Progenitor cell of endocrine pancreas (in vitro differentiated cells): ENCODE measurements around the gene ADM2. TPM values are rescaled to one million over a fixed set of nuclear protein-coding genes. Genes with fewer than 3 reads are reported as not detected.

Experiments used
- DNase-seq: peaks from one replicate; pipeline ENCODE4 v3.0.0; 2021; ENCODE audit warnings: low spot score; ENCODE audit not compliant: unreplicated experiment
- H3K27ac Mint-ChIP-seq: 2 replicates; pipeline ENCODE4 v1.8.0; 2021; ENCODE audit warnings: mild to moderate bottlenecking, moderate library complexity, mixed read lengths
- H3K27me3 Mint-ChIP-seq: 2 replicates; pipeline ENCODE4 v1.8.0; 2021; ENCODE audit warnings: mixed read lengths
- H3K36me3 Mint-ChIP-seq: 2 replicates; pipeline ENCODE4 v1.8.0; 2022; ENCODE audit warnings: mixed read lengths; ENCODE audit not compliant: insufficient read depth
- H3K4me1 Mint-ChIP-seq: 2 replicates; pipeline ENCODE4 v1.8.0; 2021; ENCODE audit warnings: low read depth, mixed read lengths
- H3K4me3 Mint-ChIP-seq: 2 replicates; pipeline ENCODE4 v1.8.0; 2021; ENCODE audit warnings: low read depth, mild to moderate bottlenecking, moderate library complexity, mixed read lengths
- H3K9me3 Mint-ChIP-seq: 2 replicates; pipeline ENCODE4 v1.8.0; 2021; ENCODE audit warnings: low read depth, mixed read lengths
- total RNA-seq: library from RNA; stranded (reverse); gene quantifications from 2 replicates; pipeline ENCODE4 v1.2.1, GENCODE V29; 2021
- TF ChIP-seq, protein P1 (sequence below): fragments of 200-600 bp; sonication (generic); IDR thresholded peaks from one replicate; pipeline ENCODE4 v1.5.0; 2021; ENCODE audit warnings: antibody characterized with exemption, mild to moderate bottlenecking; ENCODE audit not compliant: unreplicated experiment

ADM2 gene
- total RNA-seq, 1 donor from 2014 or later = 2.9 TPM

DNA sequence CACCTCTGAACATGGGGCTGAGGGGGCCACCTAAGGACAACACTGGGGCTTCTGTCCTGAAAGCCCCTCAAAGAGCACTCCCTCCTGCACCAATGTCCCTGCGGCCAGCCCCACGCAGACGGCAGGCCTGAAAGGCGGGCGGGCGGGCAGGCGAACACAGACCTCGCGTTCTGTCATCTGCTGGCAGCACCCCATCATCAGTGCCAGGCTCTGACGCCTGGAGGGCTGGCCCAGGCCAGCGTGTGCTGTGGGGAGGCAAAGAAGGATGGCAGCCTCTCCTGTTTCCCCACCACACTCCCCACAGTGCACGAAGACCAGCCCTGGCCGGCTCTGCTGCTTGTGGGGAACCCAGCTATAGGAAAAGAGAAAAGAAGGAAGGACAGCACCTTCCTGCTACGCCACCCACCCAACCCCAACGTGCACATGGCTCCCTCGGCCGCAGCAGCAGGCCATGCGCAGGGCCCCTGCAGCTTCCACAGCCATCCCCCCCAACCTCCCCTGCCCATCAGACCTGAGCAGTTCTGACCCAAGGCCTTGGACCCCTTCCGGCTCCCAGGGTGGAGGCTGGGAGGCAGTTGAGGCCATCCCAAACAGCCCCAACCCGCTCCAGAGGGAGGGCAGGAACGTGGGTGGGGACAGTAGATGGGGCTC lies 10.0 kb upstream of the ADM2 start:
- DNase-seq = no peak
- H3K27ac Mint-ChIP-seq = no peak overlapping the region
- no peaks in the 10 kb centered on the region for H3K27me3 Mint-ChIP-seq
- no peak overlapping the region for H3K4me3 Mint-ChIP-seq
- peaks cover 22% of the 10 kb centered on the region for H3K4me1 Mint-ChIP-seq
- TF ChIP-seq, protein P1, sequence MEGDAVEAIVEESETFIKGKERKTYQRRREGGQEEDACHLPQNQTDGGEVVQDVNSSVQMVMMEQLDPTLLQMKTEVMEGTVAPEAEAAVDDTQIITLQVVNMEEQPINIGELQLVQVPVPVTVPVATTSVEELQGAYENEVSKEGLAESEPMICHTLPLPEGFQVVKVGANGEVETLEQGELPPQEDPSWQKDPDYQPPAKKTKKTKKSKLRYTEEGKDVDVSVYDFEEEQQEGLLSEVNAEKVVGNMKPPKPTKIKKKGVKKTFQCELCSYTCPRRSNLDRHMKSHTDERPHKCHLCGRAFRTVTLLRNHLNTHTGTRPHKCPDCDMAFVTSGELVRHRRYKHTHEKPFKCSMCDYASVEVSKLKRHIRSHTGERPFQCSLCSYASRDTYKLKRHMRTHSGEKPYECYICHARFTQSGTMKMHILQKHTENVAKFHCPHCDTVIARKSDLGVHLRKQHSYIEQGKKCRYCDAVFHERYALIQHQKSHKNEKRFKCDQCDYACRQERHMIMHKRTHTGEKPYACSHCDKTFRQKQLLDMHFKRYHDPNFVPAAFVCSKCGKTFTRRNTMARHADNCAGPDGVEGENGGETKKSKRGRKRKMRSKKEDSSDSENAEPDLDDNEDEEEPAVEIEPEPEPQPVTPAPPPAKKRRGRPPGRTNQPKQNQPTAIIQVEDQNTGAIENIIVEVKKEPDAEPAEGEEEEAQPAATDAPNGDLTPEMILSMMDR = no peak
- no peaks in the 10 kb centered on the region for H3K9me3 Mint-ChIP-seq
- H3K36me3 Mint-ChIP-seq = peaks cover 3% of the 10 kb centered on the region

DNA sequence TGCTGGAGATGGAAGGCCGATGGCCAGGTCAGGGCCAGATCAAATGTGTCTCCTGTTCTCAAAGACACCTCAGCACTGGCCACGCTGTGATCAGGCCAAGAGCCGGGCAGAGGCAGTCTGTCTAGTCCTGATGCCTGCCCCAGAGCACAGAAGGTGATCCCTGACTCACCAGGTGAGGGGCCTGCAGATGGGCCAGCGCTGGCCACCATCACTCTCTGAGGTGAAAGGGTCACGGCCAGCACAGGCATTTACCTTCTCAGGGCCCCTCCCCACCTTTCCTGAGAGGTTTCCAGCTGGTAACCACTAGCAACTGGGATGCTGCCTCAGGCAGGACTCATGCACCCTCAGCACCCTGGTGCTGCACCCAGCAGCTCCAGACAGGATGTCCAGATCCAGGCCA lies 9.4 kb upstream of the ADM2 start:
- no peak for DNase-seq
- Mint-ChIP-seq H3K27ac (no peak overlapping the region), H3K9me3 (no peaks in the 10 kb centered on the region), H3K4me1 (peaks cover 23% of the 10 kb centered on the region), H3K36me3 (peaks cover 1% of the 10 kb centered on the region), H3K4me3 (peak overlapping the region; percentile 50), H3K27me3 (peaks cover 1% of the 10 kb centered on the region)
- TF ChIP-seq, protein P1 = no peak

DNA sequence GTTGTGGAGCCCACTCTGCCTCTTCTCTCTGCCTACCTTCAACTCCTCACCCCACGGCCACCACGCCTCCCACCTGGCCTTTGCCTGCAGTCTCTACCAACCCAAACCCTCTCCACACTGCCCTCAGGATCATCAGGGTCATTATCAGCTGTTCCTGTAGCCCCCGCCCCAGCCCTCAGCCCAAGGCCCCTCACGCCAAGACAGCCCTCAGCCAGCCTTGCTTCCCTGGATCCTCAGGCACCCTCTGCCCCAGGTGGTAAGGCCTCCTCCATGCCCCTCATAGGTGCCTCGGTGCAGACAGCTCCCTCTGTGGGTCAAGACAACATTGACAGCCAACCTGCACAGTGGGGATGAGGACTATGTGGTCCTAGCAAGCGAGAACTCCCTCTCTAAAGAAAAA lies 8.3 kb upstream of the ADM2 start:
- Mint-ChIP-seq H3K36me3 (peaks cover 1% of the 10 kb centered on the region), H3K27me3 (peaks cover 6% of the 10 kb centered on the region), H3K27ac (peak overlapping the region; percentile 86), H3K9me3 (no peaks in the 10 kb centered on the region), H3K4me3 (peak overlapping the region; percentile 92), H3K4me1 (peaks cover 25% of the 10 kb centered on the region)
- TF ChIP-seq, protein P1 = peak; percentile 28
- no peak for DNase-seq

DNA sequence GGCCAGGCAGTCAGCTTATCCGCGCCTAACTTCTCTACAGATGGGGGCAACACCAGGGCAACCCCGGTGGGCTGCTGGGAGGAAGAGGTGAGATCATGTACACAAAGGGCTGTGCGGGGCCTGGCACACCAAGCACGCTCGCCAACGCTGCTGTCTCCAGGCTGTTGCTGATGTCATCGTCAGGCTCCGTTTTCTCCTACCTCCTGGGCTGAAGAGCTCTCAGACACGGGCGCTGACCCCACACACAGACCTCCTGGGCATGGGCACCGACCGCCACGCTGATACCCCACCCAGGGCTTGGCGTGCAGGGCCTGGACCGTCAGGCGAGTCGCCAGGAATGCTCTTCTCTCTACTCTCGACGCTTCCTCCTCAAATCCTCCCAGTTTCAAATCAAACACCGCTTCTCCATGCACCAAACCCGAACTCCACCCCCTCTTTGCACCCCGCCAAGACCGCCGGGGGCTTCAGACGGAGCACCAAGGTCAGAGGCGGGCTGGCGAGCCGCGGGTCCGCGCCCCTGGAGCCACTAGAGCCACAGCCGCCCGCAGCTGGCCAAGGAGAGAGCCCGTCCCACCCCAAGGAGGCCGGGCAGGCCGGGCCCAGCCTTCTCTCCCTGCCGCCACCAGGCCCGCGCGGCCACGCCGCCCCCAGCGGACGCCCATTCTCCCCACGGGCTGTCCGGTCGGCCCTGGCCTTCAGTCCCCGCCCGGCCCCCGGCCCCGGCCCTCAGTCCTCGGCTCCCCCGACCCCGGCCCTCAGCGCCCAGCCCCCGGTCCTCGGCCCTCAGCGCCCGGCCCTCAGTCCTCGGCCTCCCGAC lies 7.3 kb upstream of the ADM2 start:
- peaks cover 1% of the 10 kb centered on the region for H3K36me3 Mint-ChIP-seq
- H3K27me3 Mint-ChIP-seq = peaks cover 11% of the 10 kb centered on the region
- H3K4me1 Mint-ChIP-seq = peaks cover 25% of the 10 kb centered on the region
- DNase-seq = no peak
- peak overlapping the region; percentile 86 for H3K27ac Mint-ChIP-seq
- peak overlapping the region; percentile 92 for H3K4me3 Mint-ChIP-seq
- TF ChIP-seq, protein P1 = no peak
- H3K9me3 Mint-ChIP-seq = no peaks in the 10 kb centered on the region

DNA sequence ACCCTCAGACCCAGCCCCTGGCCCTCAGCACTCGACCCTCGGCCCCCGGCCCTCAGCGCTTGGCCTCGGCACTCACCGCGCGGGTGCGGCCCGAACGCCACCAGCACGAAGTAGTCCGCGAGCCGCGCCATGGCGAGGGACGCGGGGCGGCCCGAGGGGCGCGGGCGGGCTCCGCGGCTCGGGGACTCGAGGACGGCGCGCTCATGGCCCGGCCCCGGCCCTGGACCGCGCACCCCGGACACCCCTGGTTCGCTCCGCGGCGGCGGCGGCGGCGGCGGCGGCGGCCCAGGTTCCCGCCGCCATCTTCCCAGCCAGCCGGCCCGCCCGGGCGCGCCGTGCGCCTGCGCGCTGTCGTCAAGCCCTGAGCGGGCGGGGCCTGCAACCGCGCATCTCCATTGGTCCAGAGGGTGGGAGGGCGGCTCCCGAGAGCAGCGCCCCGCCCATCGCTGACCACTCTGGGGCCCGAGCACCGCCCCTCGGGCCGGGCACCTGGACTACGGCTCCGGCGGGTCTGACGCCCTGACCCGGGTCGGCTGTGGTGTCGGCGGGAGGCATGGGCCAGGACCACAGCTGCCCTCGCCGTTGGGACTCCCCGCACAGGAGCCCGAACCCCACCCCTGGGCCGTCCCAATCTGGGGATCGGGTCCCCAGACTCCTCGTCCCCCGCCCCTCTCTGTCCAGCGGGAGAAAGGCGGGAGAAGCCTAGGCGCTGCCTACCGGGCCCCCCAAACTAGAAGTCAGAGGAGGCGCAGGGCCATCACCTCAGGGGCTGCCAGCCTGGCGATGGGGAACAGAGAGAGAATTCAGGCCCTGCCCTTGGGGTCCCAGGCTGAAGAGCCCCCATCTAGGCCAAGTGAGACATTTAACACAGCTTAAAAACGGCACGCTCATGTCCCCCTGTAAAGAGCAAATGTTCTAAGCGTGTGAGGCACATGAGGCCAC lies 6.4 kb upstream of the ADM2 start, which contains the start of gene SBF1:
SBF1 (minus strand) TSS at position 326 of the 942 bp plus-strand sequence; CDS start at position 131, 195 bp downstream.
- Mint-ChIP-seq H3K4me1 (peaks cover 25% of the 10 kb centered on the region), H3K36me3 (peaks cover 1% of the 10 kb centered on the region), H3K4me3 (peak within 1 kb of the TSS; percentile 92), H3K9me3 (no peaks in the 10 kb centered on the region), H3K27ac (peak within 1 kb of the TSS; percentile 86), H3K27me3 (peaks cover 19% of the 10 kb centered on the region)
- peak; percentile 92 for DNase-seq
- TF ChIP-seq, protein P1 = no peak
